HCT116 (cell line): ENCODE measurements around the gene CHD1. TPM values are rescaled to one million over a fixed set of nuclear protein-coding genes. Genes with fewer than 3 reads are reported as not detected.

Source experiments
- ATAC-seq: fragments of 200-7000 bp; cut with Tn5 transposase; 2 replicates; pipeline ENCODE4 v1.9.1; 2020; ENCODE audit warnings: mild to moderate bottlenecking, moderate library complexity
- BruUV-seq: library from RNA; stranded (reverse); fragments of 400-500 nt; replicated peaks from 2 replicates; lab custom pipeline; 2021; lab: Mats Ljungman, UMichigan
- CTCF ChIA-PET: fragments of 300-600 bp; sonication (Branson Sonifier 250); formaldehyde crosslinking; loops from one replicate; lab custom pipeline; 2021; ENCODE audit warnings: antibody characterized with exemption; lab: Charles Lee
- POLR2A ChIA-PET: fragments of 300-600, 350-600 bp; sonication (Branson Sonifier 250); formaldehyde crosslinking; loops from one replicate; lab custom pipeline; 2021; ENCODE audit warnings: antibody characterized with exemption; lab: Charles Lee
- RAD21 ChIA-PET, 2 experiments: fragments of 300-600 bp; sonication (Branson Sonifier 250); formaldehyde crosslinking; loops; one replicate each; lab custom pipeline; 2023; ENCODE audit warnings: low total read pairs in 2 of 2; ENCODE audit not compliant: uncharacterized antibody in 2 of 2, unreplicated experiment in 2 of 2, low non-redundant PET in 1 of 2; lab: Charles Lee
- DNase-seq: peaks from one replicate; pipeline ENCODE4 v3.0.0-alpha.2; 2010; ENCODE audit warnings: low read depth, low spot score
- H2AFZ ChIP-seq: fragments of 200-600 bp; shearing (Covaris generic), sonication (generic); 2 replicates; pipeline ENCODE4 v1.6.1; 2017; ENCODE audit warnings: low read depth, mixed run types, mixed read lengths, antibody characterized with exemption, low read length; ENCODE audit not compliant: poor library complexity, severe bottlenecking
- H3K27ac ChIP-seq: 2 replicates; pipeline ENCODE4 v1.5.1; 2012; ENCODE audit warnings: low read depth, low read length
- H3K27me3 ChIP-seq: fragments of 200-600 bp; sonication (generic); 2 replicates; pipeline ENCODE4 v1.6.1; 2016; ENCODE audit warnings: mixed run types, low read length, mixed read lengths; ENCODE audit not compliant: insufficient read depth
- H3K36me3 ChIP-seq, 2 experiments: fragments of 200-500 bp in 1 of 2; fragments of 200-600 bp in 1 of 2; sonication (Bioruptor generic) in 1 of 2; sonication (generic) in 1 of 2; 2 replicates each; pipeline versions ENCODE4 v1.5.1 to v1.6.1; 2014 to 2016; ENCODE audit warnings: low read length in 2 of 2, inconsistent platforms in 1 of 2, mixed read lengths in 1 of 2, mixed run types in 1 of 2; ENCODE audit not compliant: insufficient read depth in 2 of 2, control insufficient read depth in 1 of 2
- H3K4me1 ChIP-seq, 2 experiments: fragments of 200-600 bp in 1 of 2; sonication (generic) in 1 of 2; 2 replicates each; pipeline versions ENCODE4 v1.5.1 to v1.6.1; 2012 to 2017; ENCODE audit warnings: low read length in 2 of 2, inconsistent platforms in 1 of 2, mild to moderate bottlenecking in 1 of 2, mixed read lengths in 1 of 2, mixed run types in 1 of 2, moderate library complexity in 1 of 2; ENCODE audit not compliant: insufficient read depth in 2 of 2, control insufficient read depth in 1 of 2
- H3K4me2 ChIP-seq: fragments of 200-600 bp; sonication (generic); 2 replicates; pipeline ENCODE4 v1.6.1; 2017; ENCODE audit warnings: mixed run types, low read length, mixed read lengths
- H3K4me3 ChIP-seq, 2 experiments: fragments of 200-600 bp in 1 of 2; sonication (generic) in 1 of 2; replicated peaks in 1 of 2; 2 replicates each; pipeline ENCODE4 v1.5.1; 2011 to 2016; ENCODE audit warnings: low read length in 2 of 2, control low read depth in 1 of 2, low read depth in 1 of 2, mild to moderate bottlenecking in 1 of 2, mixed read lengths in 1 of 2, mixed run types in 1 of 2
- H3K79me2 ChIP-seq: fragments of 200-600 bp; sonication (generic); 2 replicates; pipeline ENCODE4 v1.6.1; 2017; ENCODE audit warnings: mild to moderate bottlenecking, mixed run types, low read length, moderate library complexity, mixed read lengths; ENCODE audit not compliant: insufficient read depth
- H3K9ac ChIP-seq: fragments of 200-600 bp; sonication (generic); 2 replicates; pipeline ENCODE4 v1.6.1; 2016; ENCODE audit warnings: low read length, mixed read lengths
- H3K9me2 ChIP-seq: fragments of 200-600 bp; sonication (generic), shearing (Covaris generic); 2 replicates; pipeline ENCODE4 v1.6.1; 2017; ENCODE audit warnings: mixed run types, mild to moderate bottlenecking, moderate library complexity; ENCODE audit not compliant: insufficient read depth
- H3K9me3 ChIP-seq, 2 experiments: fragments of 200-500 bp in 1 of 2; fragments of 200-600 bp in 1 of 2; sonication (Bioruptor generic) in 1 of 2; sonication (generic) in 1 of 2; 2 replicates each; pipeline ENCODE4 v1.6.1; 2014 to 2017; ENCODE audit warnings: low read length in 2 of 2, mixed read lengths in 2 of 2, inconsistent platforms in 1 of 2, low read depth in 1 of 2, mild to moderate bottlenecking in 1 of 2, mixed run types in 1 of 2, moderate library complexity in 1 of 2; ENCODE audit not compliant: control insufficient read depth in 1 of 2, insufficient read depth in 1 of 2
- H4K20me1 ChIP-seq: fragments of 200-600 bp; sonication (generic), shearing (Covaris generic); 2 replicates; pipeline ENCODE4 v1.6.1; 2017; ENCODE audit warnings: mixed run types, mild to moderate bottlenecking, moderate library complexity; ENCODE audit not compliant: insufficient read depth
- CEBPB ChIP-seq: IDR thresholded peaks from 2 replicates; pipeline ENCODE4 v1.6.1; 2012; ENCODE audit warnings: low read depth
- EGR1 ChIP-seq: IDR thresholded peaks from 2 replicates; pipeline ENCODE4 v1.6.1; 2012; ENCODE audit warnings: low read depth
- ELF1 ChIP-seq: IDR thresholded peaks from 2 replicates; pipeline ENCODE4 v1.6.1; 2012; ENCODE audit warnings: low read depth, borderline replicate concordance
- EZH2 ChIP-seq: fragments of 200-600 bp; sonication (generic); IDR thresholded peaks from 2 replicates; pipeline ENCODE4 v1.6.1; 2017; ENCODE audit warnings: antibody characterized with exemption, mixed run types
- FOSL1 ChIP-seq: IDR thresholded peaks from 2 replicates; pipeline ENCODE4 v1.6.1; 2012; ENCODE audit warnings: low read depth
- JUND ChIP-seq: IDR thresholded peaks from 2 replicates; pipeline ENCODE4 v1.6.1; 2012
- POLR2A ChIP-seq: IDR thresholded peaks from 2 replicates; pipeline ENCODE4 v1.7.0; 2011; ENCODE audit warnings: borderline replicate concordance; ENCODE audit not compliant: insufficient read depth, insufficient read length; ENCODE audit errors: extremely low read depth
- POLR2AphosphoS5 ChIP-seq: IDR thresholded peaks from 2 replicates; pipeline ENCODE4 v1.6.1; 2011; ENCODE audit warnings: mild to moderate bottlenecking, low read depth, low read length, moderate library complexity
- RAD21 ChIP-seq: IDR thresholded peaks from 2 replicates; pipeline ENCODE4 v1.6.1; 2012; ENCODE audit warnings: low read depth, mild to moderate bottlenecking
- SIN3A ChIP-seq: IDR thresholded peaks from 2 replicates; pipeline ENCODE4 v1.6.1; 2012; ENCODE audit warnings: low read depth
- SP1 ChIP-seq: IDR thresholded peaks from 2 replicates; pipeline ENCODE4 v1.6.1; 2012; ENCODE audit warnings: low read depth
- SRF ChIP-seq: IDR thresholded peaks from 2 replicates; pipeline ENCODE4 v1.6.1; 2012; ENCODE audit warnings: low read depth
- TCF7L2 ChIP-seq: IDR thresholded peaks from 2 replicates; pipeline ENCODE4 v1.7.0; 2011; ENCODE audit warnings: borderline replicate concordance, inconsistent platforms; ENCODE audit not compliant: insufficient read depth, insufficient read length; ENCODE audit errors: extremely low read depth
- YY1 ChIP-seq: IDR thresholded peaks from 2 replicates; pipeline ENCODE4 v1.6.1; 2011; ENCODE audit warnings: low read length, low read depth, moderate library complexity, mild to moderate bottlenecking; ENCODE audit not compliant: insufficient replicate concordance; ENCODE audit errors: extremely low read depth
- ZNF274 ChIP-seq: fragments of 200-500 bp; sonication (Bioruptor generic); IDR thresholded peaks from 2 replicates; pipeline ENCODE4 v1.6.1; 2014; ENCODE audit warnings: mild to moderate bottlenecking, low read depth, low read length, inconsistent platforms
- intact Hi-C: fragments of 100-400 bp; cut with micrococcal nuclease; formaldehyde crosslinking; loops from 2 replicates; pipeline ENCODE4 v1.10.0; 2022
- total RNA-seq: library from RNA; stranded (reverse); gene quantifications from one replicate; pipeline ENCODE4 v1.2.1, GENCODE V29; 2021; ENCODE audit not compliant: unreplicated experiment
- TF ChIP-seq, protein P1 (sequence below): IDR thresholded peaks from 2 replicates; pipeline ENCODE4 v1.6.1; 2012
- TF ChIP-seq, protein P2 (sequence below): IDR thresholded peaks from 2 replicates; pipeline ENCODE4 v1.6.1; 2011; ENCODE audit warnings: mild to moderate bottlenecking, low read length, moderate library complexity; ENCODE audit not compliant: insufficient replicate concordance; ENCODE audit errors: extremely low read depth
- TF ChIP-seq, protein P3 (sequence below): IDR thresholded peaks from 2 replicates; pipeline ENCODE4 v1.6.1; 2012; ENCODE audit warnings: low read depth
- TF ChIP-seq, protein P4 (sequence below): IDR thresholded peaks from 2 replicates; pipeline ENCODE4 v1.6.1; 2012

Gene CHD1
- total RNA-seq, 1 experiment from 2014 or later: 43.9 TPM

DNA sequence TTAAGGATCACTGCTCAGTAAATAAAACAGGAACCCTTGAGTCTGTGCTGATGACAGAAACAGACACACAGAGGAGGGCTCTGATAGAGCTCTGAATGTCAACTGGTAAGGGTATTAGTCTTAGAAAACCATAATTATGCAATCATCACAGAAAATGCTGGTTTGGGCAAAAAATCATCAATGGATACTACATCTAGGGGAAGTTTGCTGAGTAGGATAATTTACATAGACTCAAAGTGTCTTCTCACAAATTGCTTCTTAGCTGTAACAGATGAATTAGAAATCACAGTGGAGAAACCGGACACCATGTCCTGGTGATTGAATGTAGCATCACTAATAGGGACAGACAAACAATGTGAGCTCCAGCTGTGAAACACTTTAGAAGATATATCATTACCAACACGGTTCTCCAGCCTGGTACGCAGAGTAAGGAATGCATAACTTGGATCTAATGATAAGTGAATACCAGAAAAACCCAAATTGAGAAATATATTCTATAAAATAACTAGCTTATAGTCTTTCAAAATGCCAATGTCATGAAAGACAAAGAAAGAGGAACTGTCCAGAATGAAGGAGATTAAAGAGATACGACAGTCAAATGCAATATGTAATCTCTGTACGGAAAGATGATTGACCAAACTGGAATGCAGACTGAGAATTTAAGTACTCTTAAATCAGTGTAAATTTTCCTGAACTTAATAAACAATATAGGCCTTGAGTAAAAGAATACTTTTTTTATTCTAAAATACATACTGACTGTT lies 17.3 kb downstream of the CHD1 start:
- H3K79me2 ChIP-seq: peaks cover 100% of the 10 kb centered on the region
- TF ChIP-seq ELF1 (no peak), EGR1 (no peak), RAD21 (no peak), FOSL1 (no peak), CEBPB (no peak), POLR2AphosphoS5 (no peak), TCF7L2 (no peak), SIN3A (no peak), SP1 (no peak), JUND (no peak), POLR2A (no peak), YY1 (no peak), EZH2 (no peak), SRF (no peak), ZNF274 (no peak)
- TF ChIP-seq, protein P1, sequence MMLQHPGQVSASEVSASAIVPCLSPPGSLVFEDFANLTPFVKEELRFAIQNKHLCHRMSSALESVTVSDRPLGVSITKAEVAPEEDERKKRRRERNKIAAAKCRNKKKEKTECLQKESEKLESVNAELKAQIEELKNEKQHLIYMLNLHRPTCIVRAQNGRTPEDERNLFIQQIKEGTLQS: no peak
- TF ChIP-seq, protein P2, sequence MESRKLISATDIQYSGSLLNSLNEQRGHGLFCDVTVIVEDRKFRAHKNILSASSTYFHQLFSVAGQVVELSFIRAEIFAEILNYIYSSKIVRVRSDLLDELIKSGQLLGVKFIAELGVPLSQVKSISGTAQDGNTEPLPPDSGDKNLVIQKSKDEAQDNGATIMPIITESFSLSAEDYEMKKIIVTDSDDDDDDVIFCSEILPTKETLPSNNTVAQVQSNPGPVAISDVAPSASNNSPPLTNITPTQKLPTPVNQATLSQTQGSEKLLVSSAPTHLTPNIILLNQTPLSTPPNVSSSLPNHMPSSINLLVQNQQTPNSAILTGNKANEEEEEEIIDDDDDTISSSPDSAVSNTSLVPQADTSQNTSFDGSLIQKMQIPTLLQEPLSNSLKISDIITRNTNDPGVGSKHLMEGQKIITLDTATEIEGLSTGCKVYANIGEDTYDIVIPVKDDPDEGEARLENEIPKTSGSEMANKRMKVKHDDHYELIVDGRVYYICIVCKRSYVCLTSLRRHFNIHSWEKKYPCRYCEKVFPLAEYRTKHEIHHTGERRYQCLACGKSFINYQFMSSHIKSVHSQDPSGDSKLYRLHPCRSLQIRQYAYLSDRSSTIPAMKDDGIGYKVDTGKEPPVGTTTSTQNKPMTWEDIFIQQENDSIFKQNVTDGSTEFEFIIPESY: no peak
- TF ChIP-seq, protein P3, sequence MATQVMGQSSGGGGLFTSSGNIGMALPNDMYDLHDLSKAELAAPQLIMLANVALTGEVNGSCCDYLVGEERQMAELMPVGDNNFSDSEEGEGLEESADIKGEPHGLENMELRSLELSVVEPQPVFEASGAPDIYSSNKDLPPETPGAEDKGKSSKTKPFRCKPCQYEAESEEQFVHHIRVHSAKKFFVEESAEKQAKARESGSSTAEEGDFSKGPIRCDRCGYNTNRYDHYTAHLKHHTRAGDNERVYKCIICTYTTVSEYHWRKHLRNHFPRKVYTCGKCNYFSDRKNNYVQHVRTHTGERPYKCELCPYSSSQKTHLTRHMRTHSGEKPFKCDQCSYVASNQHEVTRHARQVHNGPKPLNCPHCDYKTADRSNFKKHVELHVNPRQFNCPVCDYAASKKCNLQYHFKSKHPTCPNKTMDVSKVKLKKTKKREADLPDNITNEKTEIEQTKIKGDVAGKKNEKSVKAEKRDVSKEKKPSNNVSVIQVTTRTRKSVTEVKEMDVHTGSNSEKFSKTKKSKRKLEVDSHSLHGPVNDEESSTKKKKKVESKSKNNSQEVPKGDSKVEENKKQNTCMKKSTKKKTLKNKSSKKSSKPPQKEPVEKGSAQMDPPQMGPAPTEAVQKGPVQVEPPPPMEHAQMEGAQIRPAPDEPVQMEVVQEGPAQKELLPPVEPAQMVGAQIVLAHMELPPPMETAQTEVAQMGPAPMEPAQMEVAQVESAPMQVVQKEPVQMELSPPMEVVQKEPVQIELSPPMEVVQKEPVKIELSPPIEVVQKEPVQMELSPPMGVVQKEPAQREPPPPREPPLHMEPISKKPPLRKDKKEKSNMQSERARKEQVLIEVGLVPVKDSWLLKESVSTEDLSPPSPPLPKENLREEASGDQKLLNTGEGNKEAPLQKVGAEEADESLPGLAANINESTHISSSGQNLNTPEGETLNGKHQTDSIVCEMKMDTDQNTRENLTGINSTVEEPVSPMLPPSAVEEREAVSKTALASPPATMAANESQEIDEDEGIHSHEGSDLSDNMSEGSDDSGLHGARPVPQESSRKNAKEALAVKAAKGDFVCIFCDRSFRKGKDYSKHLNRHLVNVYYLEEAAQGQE: no peak
- TF ChIP-seq, protein P4, sequence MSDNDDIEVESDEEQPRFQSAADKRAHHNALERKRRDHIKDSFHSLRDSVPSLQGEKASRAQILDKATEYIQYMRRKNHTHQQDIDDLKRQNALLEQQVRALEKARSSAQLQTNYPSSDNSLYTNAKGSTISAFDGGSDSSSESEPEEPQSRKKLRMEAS: no peak
- TF ChIP-seq, all 23 proteins: peak for 0
- H3K9me2 ChIP-seq: no peaks in the 10 kb centered on the region
- no peak overlapping the region for H3K9ac ChIP-seq
- H3K4me1 ChIP-seq: no peaks in the 10 kb centered on the region
- H3K4me3 ChIP-seq: no peak overlapping the region
- RAD21 ChIA-PET: no interaction called here
- no peaks in the 10 kb centered on the region for H3K9me3 ChIP-seq
- H3K27me3 ChIP-seq: no peaks in the 10 kb centered on the region
- POLR2A ChIA-PET: no interaction called here
- BruUV-seq: no TSS peak
- H3K4me2 ChIP-seq: no peak overlapping the region
- intact Hi-C loops: no loop called here
- ATAC-seq: no peak
- peaks cover 39% of the 10 kb centered on the region for H4K20me1 ChIP-seq
- CTCF ChIA-PET: no interaction called here
- no peak overlapping the region for H3K27ac ChIP-seq
- peaks cover 0 to 5% of the 10 kb centered on the region in 2 experiments; a peak in 1 of 4 replicates for H3K36me3 ChIP-seq
- H2AFZ ChIP-seq: no peak overlapping the region
- DNase-seq: no peak
